Neuronal stem cell (in vitro differentiated cells): ENCODE measurements around the gene HNRNPA1.

Experiments used
- DNase-seq: peaks from one replicate; pipeline ENCODE4 v3.0.0-alpha.2; 2013; ENCODE audit warnings: low spot score
- H2AFZ ChIP-seq: one replicate; pipeline ENCODE4 v1.6.1; 2013; ENCODE audit warnings: mild to moderate bottlenecking, low read length, inconsistent platforms
- H2AK5ac ChIP-seq: 2 replicates; pipeline ENCODE4 v1.6.1; 2013; ENCODE audit warnings: low read depth, mild to moderate bottlenecking, inconsistent platforms, low read length, moderate library complexity, mixed read lengths
- H2BK120ac ChIP-seq: 2 replicates; pipeline ENCODE4 v1.6.1; 2013; ENCODE audit warnings: low read depth, mild to moderate bottlenecking, inconsistent platforms, low read length, moderate library complexity, mixed read lengths
- H2BK12ac ChIP-seq: one replicate; pipeline ENCODE4 v1.6.1; 2013; ENCODE audit warnings: low read length, inconsistent platforms
- H2BK15ac ChIP-seq: 2 replicates; pipeline ENCODE4 v1.6.1; 2013; ENCODE audit warnings: mild to moderate bottlenecking, low read length, inconsistent platforms, mixed read lengths
- H2BK5ac ChIP-seq: one replicate; pipeline ENCODE4 v1.6.1; 2013; ENCODE audit warnings: inconsistent platforms, mild to moderate bottlenecking, low read length, moderate library complexity
- H3K14ac ChIP-seq: one replicate; pipeline ENCODE4 v1.6.1; 2013; ENCODE audit warnings: low read length, inconsistent platforms
- H3K18ac ChIP-seq: 2 replicates; pipeline ENCODE4 v1.6.1; 2013; ENCODE audit warnings: low read length, inconsistent platforms
- H3K23ac ChIP-seq: 2 replicates; pipeline ENCODE4 v1.6.1; 2013; ENCODE audit warnings: low read depth, mild to moderate bottlenecking, mixed read lengths, low read length, inconsistent platforms; ENCODE audit not compliant: poor library complexity
- H3K27ac ChIP-seq: replicated peaks from 3 replicates; pipeline ENCODE4 v1.5.1; 2013; ENCODE audit warnings: low read length, inconsistent platforms
- H3K27me3 ChIP-seq, 3 experiments: 2 replicates each; pipeline ENCODE4 v1.6.1; 2013; ENCODE audit warnings: low read length in 3 of 3, mild to moderate bottlenecking in 2 of 3, inconsistent platforms in 1 of 3, low read depth in 1 of 3, mixed read lengths in 1 of 3, moderate library complexity in 1 of 3; ENCODE audit not compliant: control insufficient read depth in 3 of 3, insufficient read depth in 3 of 3
- H3K36me3 ChIP-seq, 2 donors: replicated peaks in 1 of 2; 2 replicates each; pipeline ENCODE4 v1.6.1; 2013; ENCODE audit warnings: low read length in 2 of 2; ENCODE audit not compliant: control insufficient read depth in 2 of 2, insufficient read depth in 2 of 2
- H3K4ac ChIP-seq: 2 replicates; pipeline ENCODE4 v1.6.1; 2013; ENCODE audit warnings: inconsistent platforms, mild to moderate bottlenecking, low read length, moderate library complexity
- H3K4me1 ChIP-seq, 2 donors: 1 replicate in 1 of 2; 2 replicates in 1 of 2; pipeline ENCODE4 v1.6.1; 2013; ENCODE audit warnings: low read length in 2 of 2, low read depth in 1 of 2; ENCODE audit not compliant: control insufficient read depth in 2 of 2, insufficient read depth in 1 of 2
- H3K4me2 ChIP-seq: one replicate; pipeline ENCODE4 v1.6.1; 2013; ENCODE audit warnings: mild to moderate bottlenecking, low read length, inconsistent platforms; ENCODE audit not compliant: insufficient read depth, poor library complexity, severe bottlenecking
- H3K4me3 ChIP-seq, 2 donors: 2 replicates each; pipeline ENCODE4 v1.5.1; 2013; ENCODE audit warnings: low read length in 2 of 2, mild to moderate bottlenecking in 2 of 2, inconsistent platforms in 1 of 2, moderate library complexity in 1 of 2
- H3K79me1 ChIP-seq: one replicate; pipeline ENCODE4 v1.6.1; 2013; ENCODE audit warnings: low read depth, mild to moderate bottlenecking, inconsistent platforms, low read length, moderate library complexity
- H3K9ac ChIP-seq: one replicate; pipeline ENCODE4 v1.6.1; 2013; ENCODE audit warnings: mild to moderate bottlenecking, low read depth, low read length, inconsistent platforms; ENCODE audit not compliant: poor library complexity
- H3K9me3 ChIP-seq, 2 donors: replicated peaks in 1 of 2; 2 replicates each; pipeline versions ENCODE3 to v1.6.1; 2013; ENCODE audit warnings: low read length in 2 of 2, mild to moderate bottlenecking in 2 of 2, inconsistent platforms in 1 of 2, low read depth in 1 of 2, mixed read lengths in 1 of 2, moderate library complexity in 1 of 2; ENCODE audit not compliant: control insufficient read depth in 2 of 2, insufficient read depth in 1 of 2
- H4K8ac ChIP-seq: one replicate; pipeline ENCODE4 v1.6.1; 2013; ENCODE audit warnings: low read depth, mild to moderate bottlenecking, inconsistent platforms, low read length, moderate library complexity
- H4K91ac ChIP-seq: one replicate; pipeline ENCODE4 v1.6.1; 2013; ENCODE audit warnings: low read length, low read depth, mild to moderate bottlenecking, inconsistent platforms; ENCODE audit not compliant: poor library complexity
- WGBS, 2 donors: extraction: QIAGEN DNeasy Blood & Tissue Kit; methylation state at CpG; one replicate each; pipeline ENCODE4 v1.1.7; 2013; ENCODE audit warnings: missing lambda C conversion rate in 2 of 2, mixed read lengths in 1 of 2; ENCODE audit not compliant: insufficient read length in 2 of 2, insufficient replicate concordance in 1 of 2; ENCODE audit errors: extremely low coverage in 2 of 2; 5-methylcytosine and 5-hydroxymethylcytosine counted together

HNRNPA1 gene

DNA sequence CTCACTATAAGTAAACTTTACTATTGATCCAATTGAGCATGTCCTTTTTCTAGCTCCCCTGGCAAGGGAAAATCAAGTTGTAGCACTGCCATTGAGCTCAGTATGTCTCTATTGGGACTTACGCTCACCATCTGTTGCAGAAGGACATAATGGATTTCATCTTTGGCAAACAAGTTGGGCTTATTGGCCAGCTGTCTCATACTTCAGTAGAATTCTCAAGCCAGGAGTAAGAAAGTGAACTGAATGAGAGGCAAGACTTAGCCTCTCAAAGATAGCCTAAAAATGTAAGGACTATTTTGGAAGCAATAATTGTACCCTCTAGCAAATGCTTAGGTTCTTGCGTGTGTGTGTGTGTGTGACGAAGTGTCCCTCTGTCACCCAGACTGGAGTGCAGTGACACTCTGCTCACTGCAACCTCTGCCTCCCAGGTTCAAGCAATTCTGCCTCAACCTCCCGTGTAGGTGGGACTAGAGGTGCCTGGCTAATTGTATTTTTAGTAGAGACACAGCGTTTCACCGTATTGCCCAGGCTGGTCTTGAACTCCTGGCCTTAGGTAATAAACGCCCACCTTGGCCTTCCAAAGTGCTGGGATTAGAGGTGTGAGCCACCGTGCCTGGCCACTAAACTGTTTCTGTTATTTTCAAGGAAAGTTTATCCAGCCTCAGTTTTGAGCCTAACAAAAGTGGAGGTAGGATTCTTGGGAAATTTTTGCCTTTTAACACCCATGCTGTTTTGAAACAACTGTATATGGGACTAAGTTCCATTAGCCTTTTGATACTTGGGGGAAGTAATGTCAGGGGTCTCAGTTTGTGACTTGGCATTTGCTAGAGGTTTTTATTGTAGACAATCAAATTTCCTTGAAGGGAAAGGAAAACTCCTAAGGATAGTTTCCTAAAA is 7.0 kb downstream of the HNRNPA1 start:
- Histone ChIP-seq H2BK12ac (no peak overlapping the region), H2AFZ (no peak overlapping the region), H3K18ac (no peak overlapping the region), H4K8ac (no peak overlapping the region), H3K4ac (no peak overlapping the region), H3K27me3 (no peaks in the 10 kb centered on the region), H3K27ac (peak overlapping the region; percentile 5), H3K9me3 (no peaks in the 10 kb centered on the region), H2BK15ac (no peak overlapping the region), H2BK5ac (no peak overlapping the region), H3K14ac (no peak overlapping the region), H3K4me1 (peaks cover 7 to 17% of the 10 kb centered on the region in 2 donors), H3K4me2 (no peak overlapping the region), H3K4me3 (no peak overlapping the region), H3K36me3 (peaks cover 33 to 58% of the 10 kb centered on the region in 2 donors), H4K91ac (no peak overlapping the region), H3K9ac (no peak overlapping the region), H2AK5ac (no peak overlapping the region), H3K79me1 (peaks cover 3% of the 10 kb centered on the region), H2BK120ac (no peak overlapping the region), H3K23ac (no peak overlapping the region)
- WGBS, 2 donors: no CpG with 5 or more reads among the region's 8 CpGs
- no peak for DNase-seq

DNA sequence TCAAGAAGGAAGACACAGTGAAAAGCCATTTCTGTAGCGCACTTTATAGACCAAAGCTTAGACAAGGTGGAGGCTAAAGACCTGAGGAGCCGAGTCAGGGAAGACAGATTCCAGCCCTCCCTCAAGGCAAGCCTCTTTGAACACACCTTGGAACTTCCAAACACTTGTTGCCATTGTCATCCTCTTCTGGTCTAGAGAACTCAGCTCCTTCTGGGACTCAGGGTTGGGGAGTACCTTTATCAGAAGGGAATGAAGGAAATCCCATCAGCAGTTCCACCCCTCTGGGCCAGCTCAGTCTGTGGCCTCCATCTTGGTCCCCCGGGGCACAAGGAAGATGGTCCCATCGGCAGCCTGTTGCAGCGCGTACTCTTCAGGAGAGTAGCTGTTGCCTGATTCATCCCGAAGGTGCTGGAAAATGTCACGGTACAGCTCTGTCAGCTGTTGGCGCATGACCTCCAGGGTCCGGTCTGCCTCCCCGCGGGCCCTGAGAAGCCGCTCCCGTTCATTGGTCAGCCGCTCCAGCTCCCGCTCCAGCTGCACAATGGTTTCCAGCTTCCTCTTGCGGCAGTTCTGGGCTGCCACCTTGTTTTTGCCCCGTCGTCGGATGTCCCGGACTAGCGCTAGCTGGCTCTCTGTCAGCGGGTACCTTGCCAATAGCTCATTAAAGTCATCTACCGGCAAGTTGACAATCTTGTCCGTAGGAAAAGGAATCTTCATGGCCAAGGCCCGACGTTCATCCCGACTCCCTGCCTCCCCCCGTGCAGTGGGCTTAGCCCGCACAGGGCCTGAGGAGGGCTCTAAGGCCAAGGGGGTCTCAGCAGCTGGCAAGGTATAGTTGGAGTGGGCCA is 11.8 kb downstream of the HNRNPA1 start:
- Histone ChIP-seq H3K4me3 (no peak overlapping the region), H3K18ac (no peak overlapping the region), H3K23ac (peak overlapping the region; percentile 58), H3K27ac (no peak overlapping the region), H2BK120ac (no peak overlapping the region), H2BK15ac (no peak overlapping the region), H4K91ac (no peak overlapping the region), H4K8ac (no peak overlapping the region), H2BK5ac (peak overlapping the region; percentile 29), H2AFZ (no peak overlapping the region), H2AK5ac (no peak overlapping the region), H3K9ac (no peak overlapping the region), H3K4ac (no peak overlapping the region), H2BK12ac (no peak overlapping the region), H3K27me3 (peaks cover 0 to 21% (median 0%) of the 10 kb centered on the region in 3 experiments), H3K36me3 (peaks cover 8 to 11% of the 10 kb centered on the region in 2 donors), H3K9me3 (no peaks in the 10 kb centered on the region), H3K79me1 (no peaks in the 10 kb centered on the region), H3K4me1 (peaks cover 0 to 5% of the 10 kb centered on the region in 2 donors), H3K4me2 (no peak overlapping the region), H3K14ac (no peak overlapping the region)
- DNase-seq: no peak
- no CpG with 5 or more reads among the region's 30 CpGs for WGBS, 2 donors

DNA sequence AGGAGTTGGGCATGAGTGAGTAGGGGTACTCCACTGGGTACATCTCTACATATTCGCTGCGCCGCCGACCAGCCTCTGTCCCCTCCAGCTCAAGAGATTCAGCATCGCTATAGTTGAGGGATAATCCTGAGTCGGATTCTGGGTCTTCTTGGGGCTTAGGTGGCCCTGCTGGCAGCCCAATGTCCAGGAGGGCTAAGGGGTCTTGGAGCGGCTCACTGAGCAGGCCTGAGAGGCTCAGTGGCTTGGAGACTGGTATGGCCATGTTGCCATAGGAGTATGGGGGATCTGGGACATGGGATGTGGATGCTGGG is 12.4 kb downstream of the HNRNPA1 start:
- H4K91ac ChIP-seq: no peak overlapping the region
- no peak overlapping the region for H2BK12ac ChIP-seq
- DNase-seq: no peak
- no peak overlapping the region for H2BK15ac ChIP-seq
- H3K4me3 ChIP-seq: no peak overlapping the region
- H3K4me1 ChIP-seq: peaks cover 0 to 3% of the 10 kb centered on the region in 2 donors
- H3K23ac ChIP-seq: peak overlapping the region; percentile 58
- peaks cover 4 to 5% of the 10 kb centered on the region in 2 donors for H3K36me3 ChIP-seq
- no peaks in the 10 kb centered on the region for H3K79me1 ChIP-seq
- no peak overlapping the region for H2BK120ac ChIP-seq
- H2AFZ ChIP-seq: no peak overlapping the region
- H3K4ac ChIP-seq: no peak overlapping the region
- no peak overlapping the region for H3K9ac ChIP-seq
- no peak overlapping the region for H2BK5ac ChIP-seq
- H3K27me3 ChIP-seq: peaks cover 0 to 21% (median 0%) of the 10 kb centered on the region in 3 experiments
- H4K8ac ChIP-seq: no peak overlapping the region
- no peak overlapping the region for H3K14ac ChIP-seq
- H3K9me3 ChIP-seq: no peaks in the 10 kb centered on the region
- H3K18ac ChIP-seq: no peak overlapping the region
- H2AK5ac ChIP-seq: no peak overlapping the region
- WGBS, 2 donors: no CpG with 5 or more reads among the region's 7 CpGs
- H3K27ac ChIP-seq: no peak overlapping the region
- H3K4me2 ChIP-seq: no peak overlapping the region
